GM10266 (cell line): Measurements from ENCODE around the gene CLTA.
"Not testable (repeated sequence)": the region's sequence is repeated elsewhere in the genome, so short reads cannot be mapped to it uniquely, and the experiment has no call there.

Source experiments
- DNase-seq: peaks from one replicate; pipeline ENCODE4 v3.0.0; 2012; ENCODE audit errors: extremely low spot score
- TF ChIP-seq, protein P1 (sequence below): IDR thresholded peaks from 2 replicates; pipeline ENCODE4 v1.5.1; 2012; ENCODE audit warnings: mild to moderate bottlenecking, low read depth; ENCODE audit not compliant: control insufficient read depth, insufficient read depth; ENCODE audit errors: missing control alignments

The CLTA gene

GRCh38 chr9:36174271-36174670 lies 16.4 kb upstream of the CLTA start:
- TF ChIP-seq, protein P1, sequence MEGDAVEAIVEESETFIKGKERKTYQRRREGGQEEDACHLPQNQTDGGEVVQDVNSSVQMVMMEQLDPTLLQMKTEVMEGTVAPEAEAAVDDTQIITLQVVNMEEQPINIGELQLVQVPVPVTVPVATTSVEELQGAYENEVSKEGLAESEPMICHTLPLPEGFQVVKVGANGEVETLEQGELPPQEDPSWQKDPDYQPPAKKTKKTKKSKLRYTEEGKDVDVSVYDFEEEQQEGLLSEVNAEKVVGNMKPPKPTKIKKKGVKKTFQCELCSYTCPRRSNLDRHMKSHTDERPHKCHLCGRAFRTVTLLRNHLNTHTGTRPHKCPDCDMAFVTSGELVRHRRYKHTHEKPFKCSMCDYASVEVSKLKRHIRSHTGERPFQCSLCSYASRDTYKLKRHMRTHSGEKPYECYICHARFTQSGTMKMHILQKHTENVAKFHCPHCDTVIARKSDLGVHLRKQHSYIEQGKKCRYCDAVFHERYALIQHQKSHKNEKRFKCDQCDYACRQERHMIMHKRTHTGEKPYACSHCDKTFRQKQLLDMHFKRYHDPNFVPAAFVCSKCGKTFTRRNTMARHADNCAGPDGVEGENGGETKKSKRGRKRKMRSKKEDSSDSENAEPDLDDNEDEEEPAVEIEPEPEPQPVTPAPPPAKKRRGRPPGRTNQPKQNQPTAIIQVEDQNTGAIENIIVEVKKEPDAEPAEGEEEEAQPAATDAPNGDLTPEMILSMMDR = no peak

DNA sequence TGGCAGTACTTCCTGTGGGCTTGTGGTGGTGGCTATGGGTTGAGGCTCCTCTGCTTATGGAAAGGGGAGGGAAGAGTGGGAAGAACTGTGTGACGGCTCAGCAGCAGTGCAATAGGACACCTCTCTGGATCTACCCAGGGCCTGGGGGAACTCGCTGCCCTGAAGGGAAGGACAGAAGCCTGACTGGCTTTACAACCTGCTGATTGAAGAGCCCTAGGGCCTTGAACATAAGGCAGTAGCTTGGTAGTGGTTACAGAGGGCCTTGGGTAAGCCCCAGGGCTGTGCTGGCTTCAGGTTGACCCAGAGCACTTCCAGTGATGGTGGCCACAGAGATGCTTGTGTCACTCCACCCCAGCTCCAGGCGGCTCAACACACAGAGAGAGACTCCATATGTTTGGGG lies 16.0 kb upstream of the CLTA start:
- TF ChIP-seq, protein P1 = no peak
- DNase-seq = no peak

More at GRCh38 chr9:36174271-36174670, 16.4 kb upstream of the CLTA start:
- no peak for DNase-seq

DNA sequence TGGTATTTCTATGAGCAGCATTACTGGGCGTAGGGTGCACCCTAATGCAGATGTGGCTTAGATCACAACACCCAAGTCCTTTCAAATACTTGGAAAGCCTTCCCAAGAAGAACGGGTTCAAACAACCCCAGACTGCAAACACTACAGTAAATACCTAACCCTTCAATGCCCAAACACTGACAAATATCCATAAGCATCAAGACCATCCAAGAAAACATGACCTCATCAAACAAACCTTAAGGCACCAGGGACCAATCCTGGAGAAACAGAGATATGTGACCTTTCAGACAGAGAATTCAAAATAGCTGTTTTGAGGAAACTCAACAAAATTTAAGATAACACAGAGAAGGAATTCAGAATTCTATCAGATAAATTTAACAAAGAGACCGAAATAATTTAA lies 15.5 kb upstream of the CLTA start:
- not testable (repeated sequence) for DNase-seq

DNA sequence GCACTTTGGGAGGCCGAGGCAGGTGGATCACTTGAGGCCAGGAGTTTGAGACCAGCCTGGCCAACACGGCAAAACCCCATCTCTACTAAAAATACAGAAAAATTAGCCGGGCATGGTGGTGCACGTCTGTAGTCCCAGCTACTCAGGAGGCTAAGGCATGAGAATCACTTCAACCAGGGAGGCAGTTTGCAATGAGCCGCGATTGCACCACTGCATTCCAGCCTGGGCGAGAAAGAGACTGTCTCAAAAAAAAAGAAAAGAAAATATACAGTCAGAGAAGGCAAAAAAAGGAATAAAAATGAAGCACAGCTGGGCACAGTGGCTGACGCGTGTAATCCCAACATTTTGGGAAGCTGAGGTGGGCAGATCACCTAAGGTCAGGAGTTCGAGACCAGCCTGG lies 14.2 kb upstream of the CLTA start:
- DNase-seq = not testable (repeated sequence)

- TF ChIP-seq, protein P1 = no peak
- no peak for DNase-seq
Observed at GRCh38 chr9:36177571-36177970, 13.2 kb upstream of the CLTA start.

DNA sequence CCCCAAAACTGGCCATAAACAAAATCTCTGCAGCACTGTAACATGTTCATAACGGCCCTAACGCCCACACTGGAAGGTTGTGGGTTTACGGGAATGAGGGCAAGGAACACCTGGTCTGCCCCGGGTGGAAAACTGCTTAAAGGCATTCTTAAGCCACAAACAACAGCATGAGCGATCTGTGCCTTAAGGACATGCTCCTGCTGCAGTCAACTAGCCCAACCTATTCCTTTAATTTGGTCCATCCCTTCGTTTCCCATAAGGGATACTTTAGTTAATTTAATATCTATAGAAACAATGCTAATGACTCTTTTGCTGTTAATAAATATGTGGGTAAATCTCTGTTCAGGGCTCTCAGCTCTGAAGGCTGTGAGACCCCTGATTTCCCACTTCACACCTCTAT lies 10.5 kb upstream of the CLTA start:
- DNase-seq = not testable (repeated sequence)

DNA sequence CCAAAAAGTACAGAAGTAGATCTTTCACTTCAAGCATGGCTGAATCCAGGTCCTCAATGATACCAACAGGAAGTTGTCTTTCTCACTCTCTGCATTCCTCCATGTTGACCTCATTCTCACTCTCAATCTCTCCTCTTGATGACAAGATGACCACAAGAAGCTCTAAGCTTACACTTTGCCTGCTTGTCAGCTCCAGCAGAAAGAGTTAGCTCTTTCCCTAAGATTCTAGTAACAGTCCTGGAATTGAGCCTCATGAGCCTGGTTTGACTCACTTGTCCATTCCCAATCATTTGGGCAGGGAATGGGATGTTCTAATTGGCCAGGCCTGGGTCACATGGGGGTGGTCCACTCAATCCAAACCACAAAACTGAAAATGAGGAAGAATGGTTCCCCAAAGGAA lies 3.3 kb upstream of the CLTA start:
- TF ChIP-seq, protein P1 = no peak
- DNase-seq = no peak

GRCh38 chr9:36188212-36188611 lies 2.5 kb upstream of the CLTA start:
- TF ChIP-seq, protein P1 = no peak
- no peak for DNase-seq

DNA sequence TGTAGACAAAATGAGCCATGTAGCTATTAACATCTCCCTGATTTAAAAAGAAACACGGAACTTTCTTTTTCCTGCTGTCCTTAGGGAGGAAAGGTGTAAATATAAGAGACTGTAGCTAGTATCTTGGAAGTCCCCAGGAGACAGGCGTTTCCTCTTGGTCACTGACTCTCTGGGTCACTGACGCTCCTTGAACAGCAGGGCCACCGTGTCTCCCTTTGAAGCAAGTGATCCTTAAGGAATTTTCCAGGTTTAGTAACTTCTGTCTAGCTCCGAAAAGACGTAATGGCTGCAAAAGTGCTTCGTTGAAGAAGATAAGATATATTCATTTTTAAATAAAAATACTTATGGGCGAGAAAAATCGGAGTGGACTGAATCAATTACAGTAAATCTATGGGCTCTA lies 745 bp upstream of the CLTA start:
- no peak for DNase-seq
- TF ChIP-seq, protein P1 = no peak
